ENCODE data around the gene MAP7. TPM values are rescaled to one million over a fixed set of nuclear protein-coding genes. Genes with fewer than 3 reads are reported as not detected.
"Not testable (repeated sequence)": the region's sequence is repeated elsewhere in the genome, so short reads cannot be mapped to it uniquely, and the experiment has no call there.

MAP7 gene
- total and polyA plus RNA-seq, 8 donors: 15.7 to 22.0 (median 17.3) TPM

DNA sequence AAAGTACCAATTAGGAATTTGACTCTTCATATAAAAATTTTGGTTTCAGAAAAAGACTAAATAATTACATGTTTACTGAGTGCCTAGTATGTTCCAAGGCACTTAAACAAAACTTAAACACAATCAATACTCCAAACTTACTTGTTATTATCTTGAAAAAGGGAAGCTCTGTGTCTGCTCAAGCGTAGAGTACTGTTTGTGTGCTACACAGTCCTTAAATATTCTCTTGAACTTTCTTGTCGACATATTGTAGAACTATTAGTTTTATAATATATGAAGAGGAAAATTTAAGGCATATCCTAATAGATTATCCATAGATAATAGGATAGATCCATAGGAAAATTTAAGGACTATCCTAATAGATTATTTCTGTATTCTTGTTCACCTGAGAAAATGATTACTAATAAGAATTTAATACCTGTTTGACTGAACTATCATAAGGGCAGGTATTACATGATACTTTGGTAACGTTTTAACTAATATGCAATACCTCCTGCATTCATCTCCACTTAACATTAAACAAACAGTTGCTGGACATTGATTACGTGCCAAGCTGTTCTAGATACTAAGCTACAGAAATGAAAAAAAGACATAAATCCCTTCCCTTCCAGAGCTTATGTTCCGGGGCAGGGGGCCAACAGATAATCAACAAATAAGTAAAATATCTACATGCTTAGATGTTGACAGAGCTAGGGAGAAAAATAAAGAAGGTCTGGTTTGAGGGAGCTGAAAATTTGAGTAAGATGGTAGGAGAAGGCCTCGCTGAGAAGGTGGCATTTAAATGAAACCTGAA lies 145.4 kb downstream of the MAP7 start:
- Histone ChIP-seq H3K36me3 (no peaks in the 10 kb centered on the region), H3K27me3 (no peaks in the 10 kb centered on the region), H3K4me1 (peaks cover 0 to 8% of the 10 kb centered on the region in 2 donors), H3K27ac (no peak overlapping the region), H3K4me3 (no peak overlapping the region), H3K9me3 (no peaks in the 10 kb centered on the region)
- TF ChIP-seq, protein P1, sequence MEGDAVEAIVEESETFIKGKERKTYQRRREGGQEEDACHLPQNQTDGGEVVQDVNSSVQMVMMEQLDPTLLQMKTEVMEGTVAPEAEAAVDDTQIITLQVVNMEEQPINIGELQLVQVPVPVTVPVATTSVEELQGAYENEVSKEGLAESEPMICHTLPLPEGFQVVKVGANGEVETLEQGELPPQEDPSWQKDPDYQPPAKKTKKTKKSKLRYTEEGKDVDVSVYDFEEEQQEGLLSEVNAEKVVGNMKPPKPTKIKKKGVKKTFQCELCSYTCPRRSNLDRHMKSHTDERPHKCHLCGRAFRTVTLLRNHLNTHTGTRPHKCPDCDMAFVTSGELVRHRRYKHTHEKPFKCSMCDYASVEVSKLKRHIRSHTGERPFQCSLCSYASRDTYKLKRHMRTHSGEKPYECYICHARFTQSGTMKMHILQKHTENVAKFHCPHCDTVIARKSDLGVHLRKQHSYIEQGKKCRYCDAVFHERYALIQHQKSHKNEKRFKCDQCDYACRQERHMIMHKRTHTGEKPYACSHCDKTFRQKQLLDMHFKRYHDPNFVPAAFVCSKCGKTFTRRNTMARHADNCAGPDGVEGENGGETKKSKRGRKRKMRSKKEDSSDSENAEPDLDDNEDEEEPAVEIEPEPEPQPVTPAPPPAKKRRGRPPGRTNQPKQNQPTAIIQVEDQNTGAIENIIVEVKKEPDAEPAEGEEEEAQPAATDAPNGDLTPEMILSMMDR (IDR thresholded peaks at IDR 0.05): no peak
- intact Hi-C loops (cut with DNase I): no loop called here
- DNase-seq: no peak
- ATAC-seq: peak; percentile 37

DNA sequence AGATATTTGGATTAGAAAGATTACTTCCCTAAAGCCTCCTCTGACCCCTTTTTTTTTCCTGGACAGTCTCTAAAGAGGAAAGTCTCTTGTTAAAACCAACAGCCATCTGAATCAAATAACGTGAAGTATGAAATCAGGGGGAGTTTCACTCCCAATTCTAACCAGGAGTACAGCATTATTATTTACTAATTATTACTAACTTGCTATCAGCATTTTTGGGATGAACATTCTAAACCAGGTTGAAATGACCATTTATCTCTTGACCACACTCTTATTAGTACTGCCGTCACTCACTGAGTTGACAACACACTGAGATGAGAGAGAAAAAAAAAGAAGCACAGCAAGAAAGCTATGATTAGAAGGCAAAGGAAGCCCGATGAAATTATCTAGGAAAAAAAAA lies 146.2 kb downstream of the MAP7 start:
- no peak overlapping the region for H3K4me3 ChIP-seq
- H3K27ac ChIP-seq: no peak overlapping the region

DNA sequence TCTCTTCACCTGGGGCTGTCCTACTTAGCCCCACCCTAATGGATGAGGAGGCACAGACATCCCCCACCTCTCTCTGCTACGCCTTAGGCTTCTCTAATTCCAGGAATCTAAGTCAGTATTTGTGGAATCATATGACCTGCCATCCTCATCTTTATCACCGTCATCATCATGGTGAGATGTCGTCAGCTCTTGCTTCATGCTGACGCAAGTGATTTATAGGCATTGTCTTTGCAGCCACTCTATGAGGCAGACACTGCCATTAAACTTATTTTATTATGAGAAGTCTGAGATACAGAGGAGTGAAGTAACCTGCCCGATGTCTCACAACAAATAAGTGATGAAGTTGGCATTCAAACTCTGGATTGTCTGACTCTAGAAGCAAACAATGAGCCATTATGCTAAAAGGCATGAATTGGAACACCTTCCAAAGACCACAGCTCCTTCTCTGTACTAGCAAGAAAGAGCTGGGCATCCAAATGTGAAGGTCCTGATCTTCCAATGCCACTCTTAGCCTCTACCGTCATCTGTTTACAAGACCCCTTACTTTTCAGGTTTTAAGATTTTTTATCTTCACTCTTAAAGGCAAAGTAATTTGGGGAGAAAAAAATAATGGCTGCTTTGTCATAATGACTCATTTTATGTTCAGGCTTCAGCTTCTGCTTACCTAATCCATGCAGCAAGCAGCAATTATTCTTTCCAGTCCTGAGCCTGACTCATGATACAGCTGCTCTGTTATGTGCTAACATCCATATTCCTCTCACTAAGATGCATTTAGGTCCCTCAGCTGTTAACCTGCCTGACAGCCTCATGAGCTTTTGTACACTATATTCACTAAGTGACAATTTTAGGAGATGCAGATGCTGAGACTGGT lies 146.9 kb downstream of the MAP7 start:
- DNase-seq: no peak
- intact Hi-C loops (cut with DNase I): no loop called here
- TF ChIP-seq, protein P1 (IDR thresholded peaks at IDR 0.05): no peak
- no peak overlapping the region for H3K27ac ChIP-seq
- no peaks in the 10 kb centered on the region for H3K9me3 ChIP-seq
- H3K4me1 ChIP-seq: peaks cover 0 to 7% of the 10 kb centered on the region in 2 donors
- no peak overlapping the region for H3K4me3 ChIP-seq
- peak; percentile 68 for ATAC-seq
- H3K36me3 ChIP-seq: no peaks in the 10 kb centered on the region
- no peaks in the 10 kb centered on the region for H3K27me3 ChIP-seq

More for the DNA sequence above, 146.2 kb downstream of the MAP7 start:
- H3K9me3 ChIP-seq: no peaks in the 10 kb centered on the region
- H3K27me3 ChIP-seq: no peaks in the 10 kb centered on the region
- H3K36me3 ChIP-seq: no peaks in the 10 kb centered on the region
- ATAC-seq (no peak), DNase-seq (no peak)
- intact Hi-C loops (cut with DNase I): no loop called here
- TF ChIP-seq, protein P1 (IDR thresholded peaks at IDR 0.05): no peak
- peaks cover 0 to 8% of the 10 kb centered on the region in 2 donors for H3K4me1 ChIP-seq

DNA sequence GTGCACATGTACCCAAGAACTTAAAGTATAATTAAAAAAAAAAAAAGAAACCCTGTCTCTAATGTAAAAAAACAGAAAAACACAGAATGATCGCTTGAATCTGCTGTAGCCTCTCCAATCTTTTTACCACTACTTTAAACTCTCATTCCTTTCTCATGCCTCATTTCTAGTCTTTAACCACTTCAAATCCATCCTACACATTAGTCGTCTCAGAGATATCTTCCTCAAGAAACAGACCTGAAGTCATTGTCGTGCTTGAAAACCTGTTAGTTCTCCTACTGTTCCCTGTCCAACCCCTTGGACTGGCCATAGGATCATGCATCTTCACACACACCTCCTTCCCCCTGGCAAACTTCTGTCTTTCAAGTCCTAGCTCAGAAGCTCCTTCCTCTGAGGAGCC lies 148.5 kb downstream of the MAP7 start:
- Histone ChIP-seq H3K9me3 (no peaks in the 10 kb centered on the region), H3K27me3 (no peaks in the 10 kb centered on the region), H3K36me3 (no peaks in the 10 kb centered on the region), H3K4me3 (no peak overlapping the region), H3K27ac (no peak overlapping the region), H3K4me1 (no peaks in the 10 kb centered on the region)
- ATAC-seq: no peak
- intact Hi-C loops (cut with DNase I): no loop called here
- TF ChIP-seq, protein P1 (IDR thresholded peaks at IDR 0.05): no peak
- no peak for DNase-seq

DNA sequence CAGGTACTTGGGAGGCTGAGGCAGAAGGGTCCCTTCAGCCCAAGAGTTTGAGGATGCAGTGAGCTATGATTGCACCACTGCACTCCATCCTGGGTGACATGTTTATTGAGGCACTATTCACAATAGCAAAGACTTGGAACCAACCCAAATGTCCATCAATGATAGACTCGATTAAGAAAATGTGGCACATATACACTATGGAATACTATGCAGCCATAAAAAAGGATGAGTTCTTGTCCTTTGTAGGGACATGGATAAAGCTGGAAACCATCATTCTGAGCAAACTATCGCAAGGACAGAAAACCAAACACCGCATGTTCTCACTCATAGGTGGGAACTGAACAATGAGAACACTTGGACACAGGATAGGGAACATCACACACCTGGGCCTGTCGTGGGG lies 149.0 kb downstream of the MAP7 start:
- H3K27me3 ChIP-seq; DNase-seq; H3K27ac ChIP-seq; H3K4me3 ChIP-seq; H3K4me1 ChIP-seq; H3K36me3 ChIP-seq; ATAC-seq; H3K9me3 ChIP-seq; intact Hi-C loops (cut with DNase I): not testable (repeated sequence)
